HEK293 (cell line): Measurements from ENCODE around the gene DDX55.
A peak's percentile ranks its signal among the peaks of the same experiment; 100 is the strongest.

ENCODE experiments used
- CTCF ChIA-PET: fragments of 350-600 bp; formaldehyde crosslinking; extraction: SDS; loops from one replicate; lab custom pipeline; 2021; ENCODE audit warnings: antibody characterized with exemption; lab: Yijun Ruan, JAX
- POLR2A ChIA-PET: fragments of 300-600 bp; formaldehyde crosslinking; extraction: SDS; loops from one replicate; lab custom pipeline; 2020; ENCODE audit warnings: antibody characterized with exemption, inconsistent platforms; lab: Yijun Ruan, JAX
- H3K27ac ChIP-seq: fragments of 200-500 bp; sonication (Bioruptor generic); 2 replicates; pipeline ENCODE4 v1.5.1; 2014; ENCODE audit warnings: low read depth, low read length, control low read depth, inconsistent platforms; ENCODE audit errors: extremely low read depth
- H3K36me3 ChIP-seq, 2 experiments: fragments of 200-500 bp in 1 of 2; sonication (Bioruptor generic) in 1 of 2; 1 replicate in 1 of 2; 2 replicates in 1 of 2; pipeline ENCODE4 v1.5.1; 2014 to 2017; ENCODE audit warnings: inconsistent platforms in 2 of 2, low read length in 2 of 2; ENCODE audit not compliant: control insufficient read depth in 2 of 2, insufficient read depth in 1 of 2
- H3K4me1 ChIP-seq: fragments of 200-500 bp; sonication (Bioruptor generic); 2 replicates; pipeline ENCODE4 v1.5.1; 2014; ENCODE audit warnings: mild to moderate bottlenecking, low read length, inconsistent platforms; ENCODE audit not compliant: control insufficient read depth, insufficient read depth
- H3K4me3 ChIP-seq: 2 replicates; pipeline ENCODE4 v1.5.1; 2011; ENCODE audit warnings: low read depth, mild to moderate bottlenecking, control low read depth, low read length, moderate library complexity
- H3K9me3 ChIP-seq: fragments of 200-500 bp; sonication (Bioruptor generic); 2 replicates; pipeline ENCODE4 v1.5.1; 2014; ENCODE audit warnings: low read depth, low read length, inconsistent platforms; ENCODE audit not compliant: control insufficient read depth, insufficient read depth
- FEZF1 ChIP-seq: fragments of 450-650 bp; formaldehyde crosslinking; IDR thresholded peaks from 2 replicates; pipeline ENCODE4 v1.5.1; 2016; ENCODE audit warnings: missing biosample characterization, missing genetic modification characterization
- GLI2 ChIP-seq: fragments of 450-650 bp; formaldehyde crosslinking; IDR thresholded peaks from 2 replicates; pipeline ENCODE4; 2017; ENCODE audit warnings: missing biosample characterization, missing genetic modification characterization, low read depth, borderline replicate concordance
- HOXD13 ChIP-seq: sonication (generic); formaldehyde crosslinking; IDR thresholded peaks from 2 replicates; pipeline ENCODE4 v1.8.0; 2022; ENCODE audit warnings: missing genetic modification reagents, borderline replicate concordance
- PRDM1 ChIP-seq: fragments of 450-650 bp; formaldehyde crosslinking; IDR thresholded peaks from 2 replicates; pipeline ENCODE4; 2016; ENCODE audit warnings: missing biosample characterization, missing genetic modification characterization
- RBAK ChIP-seq: fragments of 450-650 bp; formaldehyde crosslinking; IDR thresholded peaks from 2 replicates; pipeline ENCODE4 v1.5.1; 2016; ENCODE audit warnings: missing biosample characterization, missing genetic modification characterization
- SP2 ChIP-seq: fragments of 450-650 bp; formaldehyde crosslinking; IDR thresholded peaks from 2 replicates; pipeline ENCODE4 v1.5.1; 2016; ENCODE audit warnings: missing biosample characterization, missing genetic modification characterization
- ZBTB48 ChIP-seq: fragments of 450-650 bp; formaldehyde crosslinking; IDR thresholded peaks from 2 replicates; pipeline ENCODE4 v1.5.1; 2016; ENCODE audit warnings: missing biosample characterization, missing genetic modification characterization
- ZFP41 ChIP-seq: fragments of 450-650 bp; formaldehyde crosslinking; IDR thresholded peaks from 2 replicates; pipeline ENCODE4 v1.5.1; 2016; ENCODE audit warnings: missing biosample characterization, missing genetic modification characterization, borderline replicate concordance
- ZNF112 ChIP-seq: fragments of 450-650 bp; formaldehyde crosslinking; IDR thresholded peaks from 2 replicates; pipeline ENCODE4 v1.5.0; 2017; ENCODE audit warnings: missing biosample characterization, missing genetic modification characterization
- ZNF133 ChIP-seq: fragments of 450-650 bp; formaldehyde crosslinking; IDR thresholded peaks from 2 replicates; pipeline ENCODE4 v1.5.1; 2016; ENCODE audit warnings: missing biosample characterization, missing genetic modification characterization
- ZNF18 ChIP-seq: fragments of 450-650 bp; formaldehyde crosslinking; IDR thresholded peaks from 2 replicates; pipeline ENCODE4 v1.5.1; 2016; ENCODE audit warnings: missing biosample characterization, missing genetic modification characterization
- ZNF211 ChIP-seq: fragments of 450-650 bp; formaldehyde crosslinking; IDR thresholded peaks from 2 replicates; pipeline ENCODE4 v1.5.1; 2016; ENCODE audit warnings: low read depth, missing biosample characterization, missing genetic modification characterization
- ZNF221 ChIP-seq: fragments of 450-650 bp; formaldehyde crosslinking; IDR thresholded peaks from 2 replicates; pipeline ENCODE4 v1.5.1; 2017; ENCODE audit warnings: missing biosample characterization, missing genetic modification characterization, borderline replicate concordance
- ZNF239 ChIP-seq: fragments of 450-650 bp; formaldehyde crosslinking; IDR thresholded peaks from 2 replicates; pipeline ENCODE4 v1.5.1; 2016; ENCODE audit warnings: missing biosample characterization, missing genetic modification characterization
- ZNF248 ChIP-seq: fragments of 450-650 bp; formaldehyde crosslinking; IDR thresholded peaks from 2 replicates; pipeline ENCODE4 v1.5.1; 2017; ENCODE audit warnings: missing biosample characterization, missing genetic modification characterization
- ZNF292 ChIP-seq: fragments of 450-650 bp; formaldehyde crosslinking; IDR thresholded peaks from 2 replicates; pipeline ENCODE4 v1.5.1; 2016; ENCODE audit warnings: low read depth, missing biosample characterization, missing genetic modification characterization, borderline replicate concordance
- ZNF324 ChIP-seq: fragments of 450-650 bp; formaldehyde crosslinking; IDR thresholded peaks from 2 replicates; pipeline ENCODE4 v1.5.1; 2016; ENCODE audit warnings: missing biosample characterization, missing genetic modification characterization
- ZNF398 ChIP-seq: fragments of 450-650 bp; formaldehyde crosslinking; IDR thresholded peaks from 2 replicates; pipeline ENCODE4 v1.5.1; 2017; ENCODE audit warnings: missing biosample characterization, missing genetic modification characterization
- ZNF433 ChIP-seq: fragments of 450-650 bp; formaldehyde crosslinking; IDR thresholded peaks from 2 replicates; pipeline ENCODE4 v1.5.1; 2016; ENCODE audit warnings: missing biosample characterization, missing genetic modification characterization, low read depth
- ZNF473 ChIP-seq: fragments of 450-650 bp; formaldehyde crosslinking; IDR thresholded peaks from 2 replicates; pipeline ENCODE4 v1.5.1; 2017; ENCODE audit warnings: missing biosample characterization, missing genetic modification characterization
- ZNF561 ChIP-seq: fragments of 450-650 bp; IDR thresholded peaks from 2 replicates; pipeline ENCODE4 v1.5.1; 2018; ENCODE audit warnings: missing biosample characterization, missing genetic modification characterization, borderline replicate concordance
- ZNF600 ChIP-seq: fragments of 450-650 bp; formaldehyde crosslinking; IDR thresholded peaks from 2 replicates; pipeline ENCODE4 v1.5.1; 2016; ENCODE audit warnings: missing biosample characterization, missing genetic modification characterization
- ZNF610 ChIP-seq: fragments of 450-650 bp; formaldehyde crosslinking; IDR thresholded peaks from 2 replicates; pipeline ENCODE4 v1.5.1; 2016; ENCODE audit warnings: missing biosample characterization, missing genetic modification characterization, borderline replicate concordance
- ZNF645 ChIP-seq: fragments of 450-650 bp; formaldehyde crosslinking; IDR thresholded peaks from 2 replicates; pipeline ENCODE4; 2016; ENCODE audit warnings: missing biosample characterization, missing genetic modification characterization
- ZNF658 ChIP-seq: fragments of 450-650 bp; formaldehyde crosslinking; IDR thresholded peaks from 2 replicates; pipeline ENCODE4; 2016; ENCODE audit warnings: missing biosample characterization, missing genetic modification characterization
- ZNF660 ChIP-seq: fragments of 450-650 bp; IDR thresholded peaks from 2 replicates; pipeline ENCODE4 v1.5.1; 2018; ENCODE audit warnings: missing biosample characterization, mild to moderate bottlenecking, missing genetic modification characterization
- ZNF701 ChIP-seq: fragments of 450-650 bp; formaldehyde crosslinking; IDR thresholded peaks from 2 replicates; pipeline ENCODE4 v1.5.1; 2016; ENCODE audit warnings: missing biosample characterization, missing genetic modification characterization
- ZNF768 ChIP-seq: fragments of 450-650 bp; formaldehyde crosslinking; IDR thresholded peaks from 2 replicates; pipeline ENCODE4 v1.5.1; 2018; ENCODE audit warnings: missing biosample characterization, mild to moderate bottlenecking, missing genetic modification characterization

The DDX55 gene

GRCh38 chr12:123608182-123608581 is 6.3 kb downstream of the DDX55 start:
- Histone ChIP-seq H3K4me3 (no peak overlapping the region), H3K36me3 (peaks cover 57 to 93% of the 10 kb centered on the region in 2 experiments), H3K27ac (no peak overlapping the region), H3K9me3 (no peaks in the 10 kb centered on the region), H3K4me1 (no peaks in the 10 kb centered on the region)
- ChIA-PET CTCF (no interaction called here), POLR2A (no interaction called here)
- no peak for TF ChIP-seq ZFP41
- no peak for TF ChIP-seq ZNF239 (tag by site-specific recombination)
- TF ChIP-seq RBAK (tag by site-specific recombination): no peak
- no peak for TF ChIP-seq ZNF660 (tag by site-specific recombination)
- no peak for TF ChIP-seq GLI2 (tag by site-specific recombination)
- no peak for TF ChIP-seq ZNF561 (tag by site-specific recombination)
- TF ChIP-seq SP2 (tag by site-specific recombination): no peak
- no peak for TF ChIP-seq ZNF600 (tag by site-specific recombination)
- TF ChIP-seq ZNF473 (tag by site-specific recombination): no peak
- TF ChIP-seq ZNF221 (tag by site-specific recombination): no peak
- no peak for TF ChIP-seq ZNF768 (tag by site-specific recombination)
- TF ChIP-seq PRDM1: no peak
- no peak for TF ChIP-seq ZNF701 (tag by site-specific recombination)
- no peak for TF ChIP-seq ZNF292
- TF ChIP-seq ZNF112 (tag by site-specific recombination): no peak
- TF ChIP-seq ZNF658 (tag by site-specific recombination): no peak
- TF ChIP-seq ZNF610 (tag by site-specific recombination): no peak

DNA sequence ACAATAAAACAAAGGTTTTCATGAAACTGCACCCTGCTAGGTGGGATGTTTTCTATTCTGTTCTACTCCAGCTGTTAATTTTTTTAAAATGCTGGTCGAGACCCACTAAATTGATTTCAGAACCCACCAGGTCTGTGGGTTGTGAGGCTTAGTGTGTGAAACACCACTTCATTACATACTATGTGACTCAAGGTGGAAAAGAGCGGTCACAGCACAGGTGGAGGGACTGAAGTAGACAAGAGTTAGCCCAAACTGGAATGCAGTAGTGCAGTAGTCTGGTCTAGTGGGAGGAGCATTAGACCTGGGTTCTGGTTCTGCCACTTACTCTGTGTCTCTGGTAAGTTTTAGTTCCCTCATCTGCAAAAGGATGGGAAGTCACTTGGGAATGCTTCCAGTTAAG is 12.2 kb downstream of the DDX55 start:
- H3K27ac ChIP-seq: no peak overlapping the region
- no peak overlapping the region for H3K4me3 ChIP-seq
- TF ChIP-seq FEZF1 (tag by site-specific recombination) (no peak), ZNF398 (tag by site-specific recombination) (no peak), ZNF248 (tag by site-specific recombination) (no peak)
- no peaks in the 10 kb centered on the region for H3K9me3 ChIP-seq
- H3K36me3 ChIP-seq: peaks cover 55 to 92% of the 10 kb centered on the region in 2 experiments
- ChIA-PET POLR2A (interaction anchor here (0.6 kb wide), 1 partner anchor 334 kb away, joined by 4 read pairs; no protein-coding TSS in a partner anchor), CTCF (interaction anchor here (0.6 kb wide), 1 partner anchor 594 kb away, joined by 3 read pairs; no protein-coding TSS in a partner anchor)
- no peaks in the 10 kb centered on the region for H3K4me1 ChIP-seq

DNA sequence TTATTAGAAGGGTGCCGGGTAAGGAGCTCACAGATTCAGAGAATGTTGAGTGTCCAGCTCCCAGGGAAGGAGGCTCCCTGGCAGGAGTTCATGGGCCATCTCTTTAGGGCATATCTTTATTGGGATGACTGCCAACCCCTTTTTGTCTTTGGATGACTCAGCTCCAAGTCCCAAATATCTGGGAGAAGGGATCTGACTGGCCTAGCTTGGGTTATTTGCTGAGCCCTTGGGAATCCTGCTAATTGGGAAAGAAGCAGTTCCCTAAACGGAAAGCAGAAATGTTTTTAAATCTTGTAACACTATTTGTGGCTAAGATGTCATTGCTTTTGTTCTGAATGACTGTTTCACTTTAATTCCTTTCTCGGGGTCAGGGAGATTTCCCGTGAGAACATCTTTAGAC is 12.6 kb downstream of the DDX55 start:
- ChIA-PET CTCF (interaction anchor here (0.6 kb wide), 1 partner anchor 594 kb away, joined by 3 read pairs; no protein-coding TSS in a partner anchor), POLR2A (interaction anchor here (0.6 kb wide), 1 partner anchor 335 kb away, joined by 4 read pairs; no protein-coding TSS in a partner anchor)
- TF ChIP-seq ZNF221 (tag by site-specific recombination) (no peak), ZNF18 (tag by site-specific recombination) (no peak), ZNF324 (tag by site-specific recombination) (no peak), ZBTB48 (tag by site-specific recombination) (peak; percentile 48; the same call in 1 of the 2 replicates), ZNF133 (no peak), ZNF645 (no peak), HOXD13 (CRISPR knock-in tag) (no peak), ZNF433 (tag by site-specific recombination) (no peak), ZNF211 (no peak)
- peaks cover 55 to 92% of the 10 kb centered on the region in 2 experiments for H3K36me3 ChIP-seq
- H3K9me3 ChIP-seq: no peaks in the 10 kb centered on the region
- no peaks in the 10 kb centered on the region for H3K4me1 ChIP-seq
- H3K4me3 ChIP-seq: no peak overlapping the region
- H3K27ac ChIP-seq: no peak overlapping the region
